MG63 (cell line): ENCODE data around the gene ZMYM2. TPM values are rescaled to one million over a fixed set of nuclear protein-coding genes. Genes with fewer than 3 reads are reported as not detected.

Source experiments
- DNase-seq: peaks from one replicate; pipeline ENCODE4 v3.0.0-alpha.2; 2020
- H3K27me3 ChIP-seq: fragments of 250-450 bp; sonication (Bioruptor Pico); 2 replicates; pipeline ENCODE4 v1.5.1; 2020; ENCODE audit warnings: mild to moderate bottlenecking, moderate library complexity
- H3K36me3 ChIP-seq: fragments of 250-450 bp; sonication (Bioruptor Pico); 2 replicates; pipeline ENCODE4 v1.5.1; 2020; ENCODE audit warnings: mild to moderate bottlenecking, moderate library complexity
- H3K4me3 ChIP-seq: fragments of 250-450 bp; sonication (Bioruptor Pico); 2 replicates; pipeline ENCODE4 v1.5.1; 2020; ENCODE audit warnings: mild to moderate bottlenecking, moderate library complexity
- H3K9me3 ChIP-seq: fragments of 250-450 bp; sonication (Bioruptor Pico); 2 replicates; pipeline ENCODE4 v1.5.1; 2020; ENCODE audit warnings: mild to moderate bottlenecking, moderate library complexity
- total RNA-seq: library from RNA; depleted of rRNA; stranded (reverse); fragments of >200 nt; shearing (Covaris generic); gene quantifications from 2 replicates; pipeline ENCODE4 v1.2.3, GENCODE V29; 2014; ENCODE audit warnings: low replicate concordance; rRNA removed

The ZMYM2 gene
- total RNA-seq, 1 experiment from 2014 or later = 30.6 TPM

DNA sequence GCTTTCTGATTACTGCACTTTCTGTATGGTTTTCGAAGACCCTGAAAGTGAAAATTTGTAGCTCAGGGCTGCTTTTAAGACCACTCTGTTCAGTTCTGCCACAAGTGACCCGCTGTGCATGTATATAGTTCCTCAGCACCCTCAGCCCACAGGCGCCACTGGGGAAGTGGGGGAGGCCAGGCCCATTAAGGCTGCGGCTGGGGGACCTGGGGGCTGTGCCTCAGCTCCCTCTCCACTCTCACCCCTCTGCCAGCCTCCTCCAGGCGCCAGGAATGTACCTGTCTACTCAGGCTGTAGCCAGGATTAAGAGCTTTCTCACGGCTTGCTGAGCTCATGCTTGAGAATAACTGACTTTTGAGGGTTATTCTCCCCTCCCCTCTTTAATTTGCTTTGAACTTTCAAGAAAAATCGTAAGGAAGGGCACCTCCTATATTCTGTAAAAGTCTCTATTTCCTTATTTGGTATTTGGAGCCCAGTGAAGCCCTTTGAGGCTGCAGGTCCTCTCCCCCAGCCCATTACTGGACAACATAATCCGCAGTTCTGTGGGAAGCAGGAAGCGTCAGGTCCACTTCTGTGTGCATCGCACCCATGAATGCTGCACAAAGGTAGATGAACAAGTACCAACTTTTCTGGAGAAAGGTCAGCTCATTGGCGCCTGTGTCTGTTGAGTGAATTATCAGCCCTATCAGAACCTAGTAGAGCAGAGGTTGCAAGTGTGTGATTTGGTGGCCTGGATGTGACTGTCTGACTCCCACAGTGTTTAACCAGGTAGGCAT is 172.7 kb downstream of the ZMYM2 start:
- H3K27me3 ChIP-seq = no peaks in the 10 kb centered on the region
- no peaks in the 10 kb centered on the region for H3K36me3 ChIP-seq
- H3K4me3 ChIP-seq = no peak overlapping the region
- no peak for DNase-seq
- no peaks in the 10 kb centered on the region for H3K9me3 ChIP-seq

GRCh38 chr13:20132052-20132634 is 173.6 kb downstream of the ZMYM2 start:
- H3K36me3 ChIP-seq = no peaks in the 10 kb centered on the region
- no peaks in the 10 kb centered on the region for H3K27me3 ChIP-seq
- no peak for DNase-seq
- H3K4me3 ChIP-seq = no peak overlapping the region
- H3K9me3 ChIP-seq = no peaks in the 10 kb centered on the region

GRCh38 chr13:20134732-20135131 is 176.2 kb downstream of the ZMYM2 start:
- no peaks in the 10 kb centered on the region for H3K27me3 ChIP-seq
- H3K36me3 ChIP-seq = no peaks in the 10 kb centered on the region
- no peaks in the 10 kb centered on the region for H3K9me3 ChIP-seq
- no peak overlapping the region for H3K4me3 ChIP-seq
- DNase-seq = no peak

GRCh38 chr13:20136781-20137703 is 178.5 kb downstream of the ZMYM2 start:
- no peak for DNase-seq
- no peak overlapping the region for H3K4me3 ChIP-seq
- no peaks in the 10 kb centered on the region for H3K9me3 ChIP-seq
- no peaks in the 10 kb centered on the region for H3K27me3 ChIP-seq
- H3K36me3 ChIP-seq = no peaks in the 10 kb centered on the region

DNA sequence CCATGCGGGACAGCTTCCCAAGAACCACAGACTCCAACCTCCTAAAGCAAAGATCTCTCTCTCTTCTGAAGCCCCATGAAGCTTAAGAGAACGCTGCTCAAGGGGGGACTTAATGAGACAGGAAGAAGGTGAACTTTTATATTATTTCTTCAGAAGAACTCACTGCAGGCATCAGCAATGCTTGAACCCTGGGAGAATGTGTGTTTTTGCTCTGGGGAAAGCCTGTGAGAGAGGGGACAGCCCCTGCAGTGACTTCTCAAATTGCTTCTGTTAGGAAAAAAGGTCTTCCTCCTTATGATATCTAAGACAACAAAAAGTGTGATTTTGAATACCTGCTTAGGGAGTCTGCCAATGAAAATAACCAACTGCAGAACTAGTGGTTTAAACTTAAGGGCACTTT is 179.3 kb downstream of the ZMYM2 start:
- H3K27me3 ChIP-seq = no peaks in the 10 kb centered on the region
- H3K9me3 ChIP-seq = no peaks in the 10 kb centered on the region
- DNase-seq = no peak
- no peak overlapping the region for H3K4me3 ChIP-seq
- H3K36me3 ChIP-seq = no peaks in the 10 kb centered on the region

DNA sequence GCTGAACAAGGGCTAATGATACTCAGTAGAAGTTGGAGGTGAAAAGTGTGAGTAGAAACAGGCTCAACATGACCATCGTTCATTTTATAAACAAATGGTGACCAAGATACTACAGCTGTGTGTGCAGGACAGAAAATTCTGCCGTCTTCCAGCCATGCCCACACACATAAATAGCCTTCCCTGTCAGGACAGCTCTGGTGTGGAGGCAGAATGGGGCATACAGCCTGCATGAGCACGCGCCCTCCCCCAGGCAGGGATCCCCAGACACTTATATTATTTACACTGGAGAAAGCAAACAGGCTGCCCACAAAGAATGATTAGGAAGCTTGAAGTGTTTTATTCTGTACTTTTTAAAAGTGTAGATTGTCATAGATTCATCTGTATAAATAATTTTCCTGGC is 182.0 kb downstream of the ZMYM2 start:
- Histone ChIP-seq H3K27me3 (no peaks in the 10 kb centered on the region), H3K4me3 (no peak overlapping the region), H3K9me3 (no peaks in the 10 kb centered on the region)

More for the DNA sequence above, 182.0 kb downstream of the ZMYM2 start:
- H3K36me3 ChIP-seq = no peaks in the 10 kb centered on the region
- DNase-seq = no peak

Other genes starting within 250 kb of the ZMYM2 start
- 25.7 and 38.2 TPM in 2 replicates for gene PSPC1, start 175.8 kb upstream of the ZMYM2 start, total RNA-seq
- gene ZMYM5, start 95.1 kb upstream of the ZMYM2 start, total RNA-seq = 11.0 and 22.4 TPM in 2 replicates
- 2.3 and 3.3 TPM in 2 replicates for gene GJA3, start 202.3 kb downstream of the ZMYM2 start, total RNA-seq
- gene GJB2, start 234.2 kb downstream of the ZMYM2 start, total RNA-seq = 0.13 TPM in 1 of 2 replicates, not detected in the other